Ovary (tissue), 9 donors: ENCODE data around the gene NUP210. TPM values are rescaled to one million over a fixed set of nuclear protein-coding genes. Genes with fewer than 3 reads are reported as not detected.

Experiments
- DNase-seq, 5 donors: peaks; one replicate each; pipeline ENCODE4 v3.0.0-alpha.2; 2019 to 2020
- H3K27ac ChIP-seq, 2 donors: fragments of 200-600 bp; one replicate each; pipeline versions ENCODE4 v1.5.1 to v1.8.0; 2019 to 2022
- H3K27me3 ChIP-seq: fragments of 200-600 bp; one replicate; pipeline ENCODE4 v1.8.0; 2022
- H3K36me3 ChIP-seq: fragments of 200-600 bp; sonication (generic); one replicate; pipeline ENCODE4 v1.5.1; 2019
- H3K4me1 ChIP-seq: one replicate; pipeline ENCODE4 v1.8.1; 2013; ENCODE audit warnings: mild to moderate bottlenecking, moderate library complexity; ENCODE audit not compliant: insufficient read depth
- H3K4me3 ChIP-seq: fragments of 200-600 bp; sonication (generic); one replicate; pipeline ENCODE4 v1.5.1; 2017
- H3K9me3 ChIP-seq, 2 donors: fragments of 200-600 bp in 1 of 2; sonication (generic) in 1 of 2; one replicate each; pipeline versions ENCODE4 v1.5.1 to v1.8.1; 2013 to 2019; ENCODE audit warnings: mild to moderate bottlenecking in 1 of 2, moderate library complexity in 1 of 2
- CTCF ChIP-seq, 3 donors: fragments of 450-650 bp in 2 of 3; fragments of 200-600 bp in 1 of 3; IDR thresholded peaks; one replicate each; pipeline versions ENCODE4 v1.5.1 to v1.8.0; 2016 to 2022; ENCODE audit warnings: antibody characterized with exemption in 3 of 3, mild to moderate bottlenecking in 1 of 3
- EP300 ChIP-seq: sonication (generic); formaldehyde crosslinking; IDR thresholded peaks from one replicate; pipeline ENCODE4 v1.6.1; 2017; ENCODE audit warnings: antibody characterized with exemption
- POLR2A ChIP-seq: fragments of 450-650 bp; IDR thresholded peaks from one replicate; pipeline ENCODE4 v1.6.1; 2017; ENCODE audit warnings: antibody characterized with exemption, mild to moderate bottlenecking, moderate library complexity
- WGBS, 3 donors: extraction: QIAGEN DNeasy Blood & Tissue Kit in 1 of 3; methylation state at CpG; one replicate each; pipeline versions ENCODE4 v1.1.5 to v1.1.7; 2013 to 2017; 5-methylcytosine and 5-hydroxymethylcytosine counted together
- intact Hi-C, 4 donors: fragments of 100-400 bp; cut with DNase I; formaldehyde crosslinking; loops; one replicate each; pipeline versions ENCODE4 v1.11.0 to v1.15.1; 2022 to 2023
- polyA plus RNA-seq, 2 donors: library from polyadenylated mRNA; stranded (reverse); fragments of 200-250 nt in 1 of 2; fragments of 350-450 nt in 1 of 2; fragmentation: Illumina TruSeq in 1 of 2; extraction: RNeasy Lipid Tissue Mini Kit (QIAGEN cat#74804) in 1 of 2; gene quantifications; one replicate each; pipeline ENCODE4 v1.2.3, GENCODE V29; 2013 to 2014
- total RNA-seq, 7 donors: library from RNA; depleted of rRNA in 2 of 7; stranded (reverse); fragments of >200 nt in 2 of 7; fragmentation: NEBNext Ultra II Directional in 3 of 7; extraction: Animal tissue kit (Norgen Biotek cat#: 25700) in 3 of 7; gene quantifications; one replicate each; pipeline versions ENCODE4 v1.1.0 to v1.2.4, GENCODE V29; 2016 to 2023
- donor health status: DM: no; HTN: no; CAD: no; lungs with moderate emphysema.
- donor health status: DM: no; HTN: no; CAD: no.
- donor health status: Bipolar disorder and iron deficiency.
- donor health status: DM: yes; HTN: yes; CAD: no.
- donor health status: DM: no; HTN: no; CAD: no.
- donor health status: DM: yes; HTN: yes; CAD: no.

NUP210 gene
- total and polyA plus RNA-seq, 9 donors, result 1.4 to 5.8 (median 3.2) TPM

- H3K27me3 ChIP-seq, result no peaks in the 10 kb centered on the region
- H3K36me3 ChIP-seq, result no peaks in the 10 kb centered on the region
- H3K27ac ChIP-seq, result no peak overlapping the region
- H3K9me3 ChIP-seq, result no peaks in the 10 kb centered on the region
- DNase-seq, result no peak
- TF ChIP-seq EP300 (no peak), CTCF (IDR thresholded peaks at IDR 0.05) (no peak), POLR2A (no peak)
- intact Hi-C loops, result no loop called here
- WGBS, 3 donors, result 19 to 28% (median 21%) methylated on average over 6 of the region's 6 CpGs
- no peaks in the 10 kb centered on the region for H3K4me1 ChIP-seq
- no peak overlapping the region for H3K4me3 ChIP-seq
Measured at GRCh38 chr3:13308380-13308801, 111.7 kb downstream of the NUP210 start.

GRCh38 chr3:13307041-13307440 lies 113.1 kb downstream of the NUP210 start:
- WGBS, 3 donors, result 76 to 82% (median 79%) methylated on average over 11 of the region's 11 CpGs
- H3K27ac ChIP-seq, result no peak overlapping the region
- no peaks in the 10 kb centered on the region for H3K9me3 ChIP-seq
- no peaks in the 10 kb centered on the region for H3K36me3 ChIP-seq
- no peak overlapping the region for H3K4me3 ChIP-seq
- H3K27me3 ChIP-seq, result no peaks in the 10 kb centered on the region
- no peaks in the 10 kb centered on the region for H3K4me1 ChIP-seq
- intact Hi-C loops, result no loop called here
- TF ChIP-seq EP300 (no peak), POLR2A (no peak), CTCF (IDR thresholded peaks at IDR 0.05) (no peak)
- no peak for DNase-seq

GRCh38 chr3:13305623-13306022 lies 114.5 kb downstream of the NUP210 start:
- WGBS, 3 donors, result 62 to 77% (median 69%) methylated on average over 4 of the region's 4 CpGs
- Histone ChIP-seq H3K4me1 (no peaks in the 10 kb centered on the region), H3K36me3 (no peaks in the 10 kb centered on the region), H3K4me3 (no peak overlapping the region), H3K9me3 (no peaks in the 10 kb centered on the region), H3K27ac (no peak overlapping the region), H3K27me3 (no peaks in the 10 kb centered on the region)
- no peak for DNase-seq
- TF ChIP-seq POLR2A (no peak), CTCF (IDR thresholded peaks at IDR 0.05) (no peak), EP300 (no peak)
- intact Hi-C loops, result no loop called here

- Histone ChIP-seq H3K4me1 (no peaks in the 10 kb centered on the region), H3K27ac (no peak overlapping the region), H3K4me3 (no peak overlapping the region), H3K9me3 (no peaks in the 10 kb centered on the region), H3K36me3 (no peaks in the 10 kb centered on the region), H3K27me3 (no peaks in the 10 kb centered on the region)
- no peak for DNase-seq
- intact Hi-C loops, result no loop called here
- TF ChIP-seq POLR2A (no peak), EP300 (no peak), CTCF (IDR thresholded peaks at IDR 0.05) (no peak)
- WGBS, 3 donors, result 46 to 49% (median 47%) methylated on average over 6 of the region's 6 CpGs
Measured at GRCh38 chr3:13303410-13303809, 116.7 kb downstream of the NUP210 start.
